ENCODE results near the gene TNFRSF4.

Gene TNFRSF4

GRCh38 chr1:1231400-1232207 is 17.7 kb upstream of the TNFRSF4 start, which contains the start of gene SDF4:
Gene SDF4 (minus strand): TSS chr1:1232001. CDS start chr1:1228772, 3,229 bp downstream.
- Histone ChIP-seq H3K36me3 (ENCODE audit: insufficient read depth, low read length) (peaks cover 65% of the 10 kb centered on the region), H3K27ac (ENCODE audit: low read length) (peak within 1 kb of the TSS; percentile 88), H3K4me2 (ENCODE audit: insufficient read depth, low read length) (peak within 1 kb of the TSS; percentile 99), H2AFZ (ENCODE audit: low read depth, low read length) (peak within 1 kb of the TSS; percentile 97), H3K79me2 (ENCODE audit: insufficient read depth, low read length) (peaks cover 78% of the 10 kb centered on the region), H3K27me3 (ENCODE audit: insufficient read depth, low read length, poor library complexity) (no peaks in the 10 kb centered on the region), H3K9me3 (ENCODE audit: insufficient read depth, low read length, severe bottlenecking) (no peaks in the 10 kb centered on the region), H3K4me1 (ENCODE audit: insufficient read depth, low read length) (peaks cover 39% of the 10 kb centered on the region), H3K4me3 (ENCODE audit: low read depth in 1 of 2, low read length in 2 of 2) (peak within 1 kb of the TSS; percentile 94 to 99), H3K9ac (ENCODE audit: low read depth, low read length) (peak within 1 kb of the TSS; percentile 98), H4K20me1 (ENCODE audit: insufficient read depth, low read length) (peaks cover 67% of the 10 kb centered on the region)
- TF ChIP-seq CTCF (IDR thresholded peaks at IDR 0.05; ENCODE audit: borderline replicate concordance, extremely low read depth, low read length, poor library complexity, severe bottlenecking) (no peak), EZH2 (IDR thresholded peaks at IDR 0.05; ENCODE audit: borderline replicate concordance, low read depth, low read length, severe bottlenecking) (no peak)
- peak; percentile 93 for ATAC-seq (ENCODE audit: insufficient read depth, low read depth)
- peak; percentile 97 for DNase-seq

- Histone ChIP-seq H3K36me3 (ENCODE audit: insufficient read depth, low read length) (peaks cover 73% of the 10 kb centered on the region), H3K4me2 (ENCODE audit: insufficient read depth, low read length) (peak overlapping the region; percentile 91), H2AFZ (ENCODE audit: low read depth, low read length) (peak overlapping the region; percentile 97), H3K4me3 (ENCODE audit: low read depth in 1 of 2, low read length in 2 of 2) (peak overlapping the region; percentile 94 to 99), H3K4me1 (ENCODE audit: insufficient read depth, low read length) (peaks cover 39% of the 10 kb centered on the region), H3K79me2 (ENCODE audit: insufficient read depth, low read length) (peaks cover 86% of the 10 kb centered on the region), H3K27me3 (ENCODE audit: insufficient read depth, low read length, poor library complexity) (no peaks in the 10 kb centered on the region), H3K9ac (ENCODE audit: low read depth, low read length) (peak overlapping the region; percentile 98), H3K27ac (ENCODE audit: low read length) (peak overlapping the region; percentile 88), H3K9me3 (ENCODE audit: insufficient read depth, low read length, severe bottlenecking) (no peaks in the 10 kb centered on the region), H4K20me1 (ENCODE audit: insufficient read depth, low read length) (peaks cover 67% of the 10 kb centered on the region)
- TF ChIP-seq EZH2 (IDR thresholded peaks at IDR 0.05; ENCODE audit: borderline replicate concordance, low read depth, low read length, severe bottlenecking) (no peak), CTCF (IDR thresholded peaks at IDR 0.05; ENCODE audit: borderline replicate concordance, extremely low read depth, low read length, poor library complexity, severe bottlenecking) (peak; percentile 20)
- DNase-seq (peak; percentile 41), ATAC-seq (ENCODE audit: insufficient read depth, low read depth) (peak; percentile 15; the same call in 1 of the 3 replicates)
Measured at GRCh38 chr1:1230656-1231399, 16.9 kb upstream of the TNFRSF4 start.

- H3K4me1 ChIP-seq (ENCODE audit: insufficient read depth, low read length), result peaks cover 39% of the 10 kb centered on the region
- no peak overlapping the region for H2AFZ ChIP-seq (ENCODE audit: low read depth, low read length)
- H3K4me2 ChIP-seq (ENCODE audit: insufficient read depth, low read length), result peak overlapping the region; percentile 91
- no peak for DNase-seq
- H3K27ac ChIP-seq (ENCODE audit: low read length), result peak overlapping the region; percentile 12; the same call in 1 of the 2 replicates
- H3K9ac ChIP-seq (ENCODE audit: low read depth, low read length), result peak overlapping the region; percentile 98
- H4K20me1 ChIP-seq (ENCODE audit: insufficient read depth, low read length), result peaks cover 67% of the 10 kb centered on the region
- peak overlapping the region in 1 of 2 experiments; percentile 99; a peak in 2 of 4 replicates for H3K4me3 ChIP-seq (ENCODE audit: low read depth in 1 of 2, low read length in 2 of 2)
- H3K36me3 ChIP-seq (ENCODE audit: insufficient read depth, low read length), result peaks cover 78% of the 10 kb centered on the region
- no peak for ATAC-seq (ENCODE audit: insufficient read depth, low read depth)
- TF ChIP-seq CTCF (IDR thresholded peaks at IDR 0.05; ENCODE audit: borderline replicate concordance, extremely low read depth, low read length, poor library complexity, severe bottlenecking) (no peak), EZH2 (IDR thresholded peaks at IDR 0.05; ENCODE audit: borderline replicate concordance, low read depth, low read length, severe bottlenecking) (no peak)
- H3K27me3 ChIP-seq (ENCODE audit: insufficient read depth, low read length, poor library complexity), result no peaks in the 10 kb centered on the region
- peaks cover 94% of the 10 kb centered on the region for H3K79me2 ChIP-seq (ENCODE audit: insufficient read depth, low read length)
- no peaks in the 10 kb centered on the region for H3K9me3 ChIP-seq (ENCODE audit: insufficient read depth, low read length, severe bottlenecking)
Measured at GRCh38 chr1:1229770-1230169, 15.8 kb upstream of the TNFRSF4 start.

Measured in DND-41 (cell line).